Mucosa of gallbladder (tissue), 1 donor: ENCODE data around the gene PTPRK. TPM values are rescaled to one million over a fixed set of nuclear protein-coding genes. Genes with fewer than 3 reads are reported as not detected.
"Not testable (repeated sequence)": the region's sequence is repeated elsewhere in the genome, so short reads cannot be mapped to it uniquely, and the experiment has no call there.

Experiments
- DNase-seq: peaks from one replicate; pipeline ENCODE4 v3.0.0-alpha.2; 2020; ENCODE audit warnings: low spot score
- total RNA-seq: library from RNA; stranded (reverse); gene quantifications from one replicate; pipeline ENCODE4 v1.2.1, GENCODE V29; 2021
- donor health status: DM: no; HTN: no; CAD: no.

PTPRK gene
- total RNA-seq, 1 donor from 2014 or later: 209 TPM

DNA sequence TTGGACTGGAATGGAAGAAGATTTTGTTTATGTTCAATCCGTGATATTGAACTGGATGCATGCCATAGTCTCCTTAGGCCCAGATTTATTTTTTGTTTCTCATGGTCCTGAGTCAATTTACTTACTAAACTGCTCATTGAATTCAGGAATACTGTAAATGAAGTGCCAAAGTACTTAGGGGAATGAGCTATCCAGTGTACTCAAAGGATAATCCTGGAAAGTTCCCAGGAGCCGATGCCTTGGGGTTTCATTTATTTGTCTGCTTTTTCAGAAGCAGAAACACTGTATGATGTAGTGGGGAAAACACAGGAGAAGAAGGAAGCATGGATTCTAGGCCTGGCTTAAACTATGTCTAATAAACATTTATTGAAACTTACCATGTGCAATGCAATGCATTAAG, 563.4 kb downstream of the PTPRK start:
- DNase-seq: no peak

DNA sequence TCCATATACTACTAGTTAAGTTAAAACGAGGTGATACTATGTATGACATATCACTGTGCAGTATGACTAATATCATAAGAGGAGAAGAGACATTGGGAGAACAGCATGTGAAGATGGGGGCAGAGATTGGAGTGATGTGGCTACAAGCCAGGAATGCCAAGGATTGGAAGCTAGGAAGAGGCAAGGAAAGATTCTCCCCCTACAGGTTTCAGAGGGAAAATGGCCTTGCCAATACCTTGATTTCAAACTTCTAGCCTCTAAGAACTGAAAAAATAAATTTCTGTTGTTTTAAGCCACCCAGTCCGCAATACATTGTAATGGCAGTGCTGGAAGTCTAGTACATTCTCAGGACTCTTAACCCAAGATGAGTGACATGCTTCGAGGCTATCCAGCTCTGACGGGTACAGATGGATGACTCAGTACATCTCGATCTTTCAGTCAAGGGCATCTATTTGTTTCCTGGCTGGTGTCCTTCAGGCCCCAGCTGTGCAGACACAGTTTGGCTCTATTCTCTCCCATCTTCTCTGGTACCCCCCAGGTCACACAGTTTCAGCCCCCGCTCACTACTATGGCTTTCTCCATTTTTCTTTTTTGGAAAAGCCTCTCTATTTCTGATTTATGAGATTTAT, 564.0 kb downstream of the PTPRK start:
- no peak for DNase-seq

DNA sequence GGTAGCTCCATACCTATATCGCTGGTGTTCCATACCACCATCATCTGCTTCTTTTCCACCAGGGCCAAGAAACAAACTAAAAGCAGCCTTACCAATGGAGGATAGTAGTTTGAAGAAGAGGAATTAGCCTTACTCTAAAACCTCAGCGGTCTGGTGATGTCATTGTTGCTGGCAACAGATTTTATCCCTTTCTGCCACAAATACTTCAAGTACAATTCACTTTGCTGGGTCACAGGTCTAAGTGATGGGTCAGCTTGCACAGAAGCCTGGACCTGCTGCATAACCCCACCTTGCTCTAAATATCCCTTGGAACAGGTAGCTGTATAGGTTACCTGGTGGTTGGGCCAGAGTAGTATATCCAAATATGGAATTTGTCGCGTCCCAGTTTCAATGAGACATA, 566.3 kb downstream of the PTPRK start:
- no peak for DNase-seq

DNA sequence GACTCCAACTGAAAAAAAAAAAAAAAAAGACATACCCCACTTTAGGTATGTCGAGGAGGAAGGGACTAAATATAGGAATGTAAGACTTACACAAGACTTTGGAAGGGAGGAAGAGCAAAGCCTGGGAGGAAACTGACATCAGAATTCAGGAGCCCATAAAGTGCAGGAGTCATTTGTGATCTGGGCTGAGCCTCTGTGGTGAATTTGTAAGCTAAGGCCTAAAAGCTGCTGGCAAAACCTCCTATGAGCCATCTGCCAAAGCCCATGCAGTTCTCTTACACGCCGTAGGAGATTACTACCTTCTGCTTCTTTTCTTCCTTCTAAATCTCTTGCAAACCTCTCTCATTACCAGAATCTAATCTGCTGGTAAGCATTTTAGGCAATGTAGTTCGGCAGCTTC, 567.6 kb downstream of the PTPRK start:
- DNase-seq: no peak

DNA sequence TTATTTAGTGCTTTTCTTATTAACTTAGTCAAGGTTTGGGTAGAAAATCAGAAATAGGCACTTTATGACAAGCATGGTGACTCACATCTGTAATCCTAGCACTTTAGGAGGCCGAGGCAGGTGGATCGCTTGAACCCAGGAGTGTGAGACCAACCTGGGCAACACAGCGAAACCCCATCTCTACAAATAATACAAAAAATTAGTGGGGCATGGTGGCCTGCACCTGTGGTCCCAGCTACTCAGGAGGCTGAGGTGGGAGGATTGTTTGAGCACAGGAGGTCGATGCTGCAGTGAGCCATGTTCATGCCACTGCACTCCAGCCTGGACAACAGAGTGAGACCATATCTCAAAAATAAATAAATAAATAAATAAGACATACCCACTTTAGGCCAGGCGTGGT, 568.2 kb downstream of the PTPRK start:
- no peak for DNase-seq

DNA sequence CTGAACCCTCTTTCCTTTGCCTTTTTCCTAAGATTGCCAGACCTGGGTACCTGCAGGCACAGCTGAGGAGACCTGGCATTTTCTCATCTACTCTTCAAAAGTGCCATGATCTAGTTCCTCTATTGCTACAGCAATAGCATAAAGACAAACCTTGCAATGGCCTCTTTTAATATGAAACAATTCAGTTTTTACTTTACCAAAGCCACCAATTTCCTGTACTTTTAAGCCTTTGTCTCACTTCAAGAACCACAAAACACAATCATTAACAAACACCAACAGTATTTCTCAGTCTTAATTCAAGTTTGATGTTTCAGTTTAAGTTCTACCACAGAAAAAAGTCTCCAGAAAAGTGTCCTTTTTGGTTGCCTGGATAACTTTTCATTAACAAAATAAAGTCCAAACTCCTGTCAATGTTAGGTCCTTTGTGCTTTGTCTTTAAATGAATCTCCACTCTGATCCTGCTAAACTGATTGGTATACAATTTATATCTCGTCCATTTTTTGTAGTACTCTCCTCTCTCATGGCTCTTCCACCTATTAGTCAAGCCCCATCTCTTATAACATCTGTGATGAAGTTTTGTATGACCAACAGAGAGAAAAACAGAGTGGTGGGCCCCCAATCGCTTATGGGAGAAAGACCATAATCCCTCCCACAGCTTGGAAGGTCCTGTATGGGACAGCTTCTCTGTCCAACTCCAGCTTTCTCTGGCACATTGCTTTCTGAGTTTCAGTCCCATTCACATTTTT, 569.1 kb downstream of the PTPRK start:
- DNase-seq: no peak

DNA sequence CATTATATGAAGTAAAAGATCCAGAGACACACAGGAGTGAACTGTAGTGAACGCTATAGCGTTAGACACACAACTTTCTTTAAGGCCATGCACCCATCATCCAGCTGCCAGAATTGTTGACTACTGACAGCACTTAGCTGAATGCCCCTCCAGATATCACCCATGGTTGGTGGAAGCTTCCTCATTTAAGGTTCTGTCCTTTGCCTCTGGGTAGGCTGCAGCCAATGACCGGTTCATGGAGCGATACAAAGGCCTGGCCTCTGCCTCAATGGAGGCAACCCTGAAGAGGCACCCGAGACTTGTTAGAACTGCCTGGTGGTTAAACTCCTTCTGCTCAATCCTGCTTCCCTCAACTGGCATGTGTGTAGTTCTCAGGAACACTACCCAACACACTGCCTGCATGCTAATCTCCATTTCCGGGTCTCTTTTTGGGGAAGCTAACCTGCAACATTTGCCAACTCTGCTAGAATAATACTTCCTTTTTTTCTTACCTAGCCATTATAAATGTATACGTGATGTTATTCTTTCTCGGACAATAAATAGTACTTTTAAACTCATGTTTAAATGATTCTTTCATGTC, 569.7 kb downstream of the PTPRK start:
- DNase-seq: no peak

DNA sequence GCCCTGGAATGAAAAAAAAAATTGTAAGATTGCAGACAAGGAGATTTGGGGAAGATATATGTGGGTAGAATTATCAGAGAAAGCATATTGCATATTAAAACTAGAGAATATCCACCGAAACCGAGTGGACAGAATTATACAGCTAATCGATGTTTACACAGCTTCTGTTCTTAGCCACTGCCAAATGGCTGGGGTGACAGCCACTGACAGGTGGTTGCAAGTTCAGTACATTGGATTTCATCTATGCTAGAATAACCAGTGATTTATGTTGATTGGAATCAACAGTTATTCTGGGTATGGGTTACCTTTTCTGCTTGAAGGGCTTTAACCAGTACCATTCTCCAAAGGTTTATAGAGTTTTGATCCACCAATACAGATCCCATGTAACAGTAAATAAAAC, 571.1 kb downstream of the PTPRK start:
- no peak for DNase-seq

DNA sequence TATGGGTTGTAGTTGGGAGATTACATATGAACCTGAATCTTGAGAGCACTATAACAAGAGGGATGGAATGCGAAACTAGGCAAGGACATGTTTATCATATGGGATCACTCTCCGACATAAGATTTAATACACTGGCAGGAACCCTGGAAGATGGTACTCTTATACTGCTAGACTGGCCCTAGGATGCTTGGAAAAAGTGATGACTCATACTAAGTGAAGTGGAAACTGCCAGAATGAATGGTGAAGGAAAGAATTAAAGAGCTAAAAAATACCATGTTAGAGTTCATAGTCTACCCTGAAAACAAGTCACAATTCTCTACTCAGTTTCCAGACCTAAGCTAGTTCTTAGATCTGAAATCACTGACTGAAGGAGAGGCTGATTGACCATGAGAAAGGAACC, 574.0 kb downstream of the PTPRK start:
- no peak for DNase-seq

DNA sequence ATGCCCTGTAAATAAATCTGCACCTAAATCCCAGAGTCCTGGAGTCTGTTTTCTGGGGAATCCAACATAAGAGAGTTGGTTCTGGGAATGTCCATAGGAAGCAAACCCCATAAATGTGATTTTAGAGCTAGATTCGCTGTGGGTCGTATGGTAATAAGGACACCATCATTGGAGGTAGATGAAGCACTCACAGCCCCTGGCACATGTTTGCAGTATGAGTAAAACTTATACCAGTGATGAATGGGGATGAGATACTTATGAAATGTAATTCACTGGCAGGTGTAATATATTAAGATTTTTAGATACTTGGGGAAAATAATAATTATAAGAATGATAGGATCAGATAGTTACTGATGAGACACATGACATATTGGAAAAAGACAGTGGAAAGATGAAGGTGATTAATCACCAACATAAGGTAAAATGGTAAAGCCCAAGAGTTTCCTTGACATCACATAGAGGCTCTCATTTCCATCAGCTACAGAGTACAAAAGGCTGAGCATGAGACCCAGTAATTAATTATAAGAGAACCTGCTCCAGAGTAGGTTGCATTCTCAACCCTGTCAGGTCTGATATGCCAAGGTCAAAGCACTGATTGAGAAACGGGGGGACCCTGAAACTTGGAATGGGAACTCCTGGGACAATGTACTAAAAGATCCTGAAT, 574.8 kb downstream of the PTPRK start:
- DNase-seq: no peak

DNA sequence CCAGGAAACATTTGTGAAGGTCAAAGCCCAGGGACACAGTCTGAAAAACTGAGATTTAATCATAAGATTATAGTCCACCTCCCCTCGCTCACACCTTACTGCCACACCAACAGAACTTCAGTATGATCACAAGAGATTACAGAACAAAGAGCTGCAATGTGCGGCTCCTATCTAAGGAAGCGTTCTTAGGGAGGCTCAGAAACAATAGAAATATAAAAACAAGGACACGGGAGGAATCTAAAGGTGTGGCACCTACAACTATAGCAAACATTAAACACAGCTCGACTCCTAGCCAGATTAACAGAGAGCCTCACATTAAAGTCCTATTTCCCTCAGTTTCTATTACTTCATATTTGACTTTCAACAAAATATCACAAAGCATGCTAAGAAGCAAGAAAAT, 579.2 kb downstream of the PTPRK start:
- no peak for DNase-seq

DNA sequence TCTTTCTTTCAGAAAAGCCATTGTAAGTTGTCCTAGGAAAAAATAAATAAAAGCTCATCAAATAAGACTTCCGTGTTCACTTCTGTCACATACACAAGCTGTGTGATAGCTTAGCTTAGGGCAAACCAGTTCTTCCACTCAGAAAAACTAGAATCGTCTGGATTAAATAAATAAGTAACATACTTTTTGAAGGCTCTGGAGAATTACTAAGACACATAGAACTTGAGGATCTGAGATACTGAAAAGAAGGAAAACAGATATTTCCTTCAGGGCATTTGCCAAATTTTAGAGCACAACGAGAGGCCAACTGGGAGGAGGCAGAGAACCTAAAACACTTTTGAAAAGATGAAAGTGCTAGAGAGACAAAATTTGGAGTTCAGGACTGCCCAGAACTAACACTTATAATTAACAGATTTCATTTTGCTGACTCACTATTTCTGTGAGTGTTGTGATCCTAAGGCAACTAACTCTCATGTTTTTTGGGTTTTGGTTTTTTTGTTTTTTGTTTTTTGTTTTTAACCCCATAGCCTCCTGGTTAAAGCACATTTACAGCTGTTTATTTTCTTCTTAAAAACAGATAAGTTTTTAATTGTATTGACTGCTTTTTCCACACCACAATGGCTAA, 580.8 kb downstream of the PTPRK start:
- DNase-seq: no peak

DNA sequence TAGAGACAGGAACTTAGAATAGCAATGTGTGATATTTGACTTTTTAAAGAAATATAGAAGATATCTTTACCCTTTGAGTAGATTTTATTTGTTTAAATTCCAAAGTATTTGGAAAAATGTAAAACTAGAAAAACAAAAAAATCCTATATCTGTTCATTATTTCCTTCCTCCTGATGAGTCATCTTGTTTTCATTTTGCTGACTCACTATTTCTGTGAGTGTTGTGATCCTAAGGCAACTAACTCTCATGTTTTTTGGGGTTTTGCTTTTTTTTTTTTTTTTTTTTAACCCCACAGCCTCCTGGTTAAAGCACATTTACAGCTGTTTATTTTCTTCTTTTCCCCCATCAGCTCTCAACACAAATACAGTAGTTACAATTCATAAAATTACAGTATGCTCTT, 581.7 kb downstream of the PTPRK start:
- DNase-seq: no peak

DNA sequence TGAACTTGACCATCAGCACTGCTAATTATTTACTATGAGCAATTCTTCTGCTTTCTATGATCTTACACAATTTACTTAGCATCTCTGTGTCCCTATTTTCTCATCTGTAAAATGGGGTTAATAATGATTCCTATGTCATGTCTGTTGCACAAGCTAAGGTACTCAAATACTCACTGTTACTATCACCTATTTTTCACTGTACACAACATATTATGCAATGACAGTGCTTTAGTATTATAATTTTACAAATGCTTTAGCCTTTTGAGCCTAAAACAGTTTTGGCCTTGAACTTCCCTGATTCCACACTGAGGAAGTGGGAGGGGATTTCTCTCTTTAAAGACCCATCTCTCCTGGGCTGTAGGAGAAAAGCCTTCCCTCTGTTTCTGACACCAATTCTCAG, 582.7 kb downstream of the PTPRK start:
- no peak for DNase-seq

DNA sequence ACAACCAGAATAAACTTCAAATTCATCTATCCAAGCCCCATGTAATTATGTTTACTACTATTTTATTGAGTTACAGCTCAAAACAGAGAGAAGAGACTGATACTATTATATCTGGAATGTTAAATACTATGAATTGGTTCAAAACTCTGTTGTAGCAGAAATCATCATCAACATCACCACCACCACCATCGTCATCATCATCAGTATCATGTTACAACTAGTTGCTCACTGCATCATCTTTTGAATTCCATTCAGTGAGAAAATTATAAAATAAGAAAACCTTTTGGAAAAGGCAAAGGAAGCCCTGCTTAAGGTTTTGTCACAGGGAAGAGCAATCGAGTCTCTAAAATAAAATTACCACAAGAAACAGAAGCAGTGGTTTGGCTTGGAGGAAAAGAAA, 583.3 kb downstream of the PTPRK start:
- no peak for DNase-seq

DNA sequence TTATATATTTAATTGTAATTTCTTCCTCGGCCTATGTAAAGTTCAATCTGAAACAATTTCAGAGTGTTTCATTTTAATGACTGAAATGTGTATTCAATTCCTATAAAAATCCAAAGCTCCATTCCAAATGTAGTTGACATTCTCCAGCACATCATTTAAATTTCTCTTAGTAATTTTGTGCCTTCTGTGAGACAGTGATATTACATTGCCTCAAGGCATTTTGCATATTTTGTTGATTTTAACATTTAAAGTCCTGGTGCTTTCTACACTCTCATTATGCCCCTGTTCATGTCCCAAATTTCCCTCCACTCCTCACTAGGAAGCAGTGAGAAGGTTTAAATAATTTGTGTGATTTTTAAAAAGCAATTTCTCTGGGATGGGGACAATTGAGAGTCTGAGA, 585.4 kb downstream of the PTPRK start:
- no peak for DNase-seq

DNA sequence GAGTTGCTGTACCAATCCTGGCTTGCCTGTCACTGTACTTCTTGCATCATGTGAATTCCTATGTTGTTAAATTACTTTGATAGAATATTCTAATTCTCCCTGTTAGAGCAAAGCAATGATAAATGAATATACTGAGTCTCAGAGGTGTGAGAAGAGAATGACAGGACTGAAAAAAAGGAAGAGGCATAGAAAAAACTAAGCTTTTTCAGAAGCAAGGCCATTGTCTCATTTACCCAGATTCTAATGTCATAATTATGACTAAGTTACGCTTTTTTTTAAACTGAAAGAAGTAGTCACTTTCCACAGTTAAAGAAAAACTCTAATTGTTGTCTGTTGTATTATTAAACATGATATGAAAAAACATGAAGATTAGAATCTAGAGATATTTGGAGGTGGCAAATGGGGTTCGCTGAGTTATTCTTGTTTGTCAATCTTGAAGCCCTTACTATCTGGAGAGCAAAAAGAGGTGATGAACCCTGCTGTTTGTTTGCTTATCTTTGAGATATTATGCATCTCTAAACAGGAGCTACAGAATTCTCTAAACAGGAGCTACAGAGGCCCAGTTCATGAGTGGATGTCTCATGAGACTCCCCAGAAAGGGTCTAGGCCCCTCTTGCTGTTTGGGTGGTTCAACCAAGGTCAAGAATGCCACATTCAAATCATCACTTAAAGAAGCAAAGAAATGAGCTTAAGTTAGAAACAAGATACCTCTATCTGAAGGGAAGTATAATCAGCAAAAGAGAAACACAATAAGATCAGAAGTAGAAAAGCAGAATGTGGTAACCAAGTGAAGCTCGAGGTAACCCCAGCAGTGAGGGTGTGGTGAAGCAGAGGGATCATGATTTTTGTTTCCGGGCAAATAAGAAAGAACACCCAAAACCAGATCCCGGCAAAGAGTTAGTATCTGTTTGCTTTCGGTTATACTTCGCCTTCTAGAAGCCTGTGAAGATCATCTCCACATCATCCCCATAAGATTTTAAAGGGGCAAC, 586.3 kb downstream of the PTPRK start:
- no peak for DNase-seq

DNA sequence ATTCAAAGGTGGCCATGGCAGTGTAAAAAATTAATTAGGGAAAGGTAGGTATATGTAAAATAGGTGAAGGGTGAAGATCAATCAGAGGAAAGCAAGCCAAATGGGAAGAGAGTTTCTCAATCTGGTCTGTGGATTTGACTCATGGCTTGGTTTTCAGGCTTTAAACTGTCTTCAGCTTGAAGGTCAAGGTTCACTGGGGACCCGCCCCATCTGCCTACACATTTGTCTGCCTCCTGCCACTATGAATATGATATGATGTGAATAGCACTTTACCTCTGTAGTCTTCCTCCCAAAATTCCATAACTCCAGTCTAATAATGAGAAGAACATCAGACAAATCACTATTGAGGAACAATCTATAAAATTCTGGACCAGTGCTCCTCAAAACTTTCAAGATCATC, 587.3 kb downstream of the PTPRK start:
- no peak for DNase-seq

DNA sequence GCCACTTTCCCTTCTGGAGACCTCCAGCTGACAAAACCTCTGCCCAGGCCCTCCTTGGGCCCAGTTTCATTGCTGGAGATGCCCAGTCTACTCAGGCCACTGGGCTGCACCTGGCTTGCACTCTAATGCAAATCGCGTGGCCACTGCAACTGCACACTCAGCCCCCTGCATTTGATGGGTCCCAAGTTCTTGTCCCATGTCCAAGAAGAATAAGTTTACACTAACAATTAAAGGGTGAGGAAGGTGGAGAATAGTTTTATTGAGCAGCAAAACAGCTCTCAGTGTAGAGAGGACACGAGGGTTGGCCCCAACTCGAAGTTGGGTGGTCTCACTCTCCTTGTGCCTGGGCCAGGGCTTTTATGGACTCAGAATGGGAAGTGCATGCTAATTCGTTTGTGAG, 587.7 kb downstream of the PTPRK start:
- no peak for DNase-seq

DNA sequence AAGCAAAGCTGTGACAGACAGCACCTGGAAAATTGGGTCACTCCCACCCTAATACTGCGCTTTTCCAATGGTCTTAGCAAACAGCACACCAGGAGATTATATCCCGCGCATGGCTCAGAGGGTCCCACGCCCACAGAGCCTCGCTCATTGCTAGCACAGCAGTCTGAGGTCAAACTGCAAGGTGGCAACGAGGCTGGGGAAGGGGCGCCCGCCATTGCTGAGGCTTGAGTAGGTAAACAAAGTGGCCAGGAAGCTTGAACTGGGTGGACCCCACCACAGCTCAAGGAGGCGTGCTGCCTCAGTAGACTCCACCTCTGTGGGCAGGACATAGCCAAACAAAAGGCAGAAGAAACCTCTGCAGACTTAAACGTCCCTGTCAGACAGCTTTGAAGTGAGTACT, 594.0 kb downstream of the PTPRK start:
- DNase-seq: not testable (repeated sequence)

DNA sequence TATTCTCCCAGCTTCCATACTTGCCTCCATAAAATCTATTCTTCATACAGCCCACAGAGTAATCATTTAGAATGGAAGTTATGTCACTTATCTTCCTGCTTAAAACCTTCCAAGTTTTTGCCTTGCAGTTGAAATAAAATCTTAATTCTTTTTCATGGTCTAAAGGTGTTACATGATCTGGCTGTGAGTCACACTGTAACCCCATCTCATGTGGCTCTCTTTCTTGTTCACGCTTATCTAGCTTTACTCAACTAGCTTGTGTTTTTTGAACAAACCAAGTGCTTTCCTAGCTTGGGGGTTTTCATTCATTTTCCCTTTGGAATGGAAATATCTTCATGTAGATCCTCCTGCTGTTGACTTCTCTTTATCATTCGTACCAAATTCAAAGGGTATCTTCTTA, 596.0 kb downstream of the PTPRK start:
- no peak for DNase-seq
